ENCODE data around the gene SIPA1L3.
"Not testable (repeated sequence)": the region's sequence is repeated elsewhere in the genome, so short reads cannot be mapped to it uniquely, and the experiment has no call there.

SIPA1L3 gene

DNA sequence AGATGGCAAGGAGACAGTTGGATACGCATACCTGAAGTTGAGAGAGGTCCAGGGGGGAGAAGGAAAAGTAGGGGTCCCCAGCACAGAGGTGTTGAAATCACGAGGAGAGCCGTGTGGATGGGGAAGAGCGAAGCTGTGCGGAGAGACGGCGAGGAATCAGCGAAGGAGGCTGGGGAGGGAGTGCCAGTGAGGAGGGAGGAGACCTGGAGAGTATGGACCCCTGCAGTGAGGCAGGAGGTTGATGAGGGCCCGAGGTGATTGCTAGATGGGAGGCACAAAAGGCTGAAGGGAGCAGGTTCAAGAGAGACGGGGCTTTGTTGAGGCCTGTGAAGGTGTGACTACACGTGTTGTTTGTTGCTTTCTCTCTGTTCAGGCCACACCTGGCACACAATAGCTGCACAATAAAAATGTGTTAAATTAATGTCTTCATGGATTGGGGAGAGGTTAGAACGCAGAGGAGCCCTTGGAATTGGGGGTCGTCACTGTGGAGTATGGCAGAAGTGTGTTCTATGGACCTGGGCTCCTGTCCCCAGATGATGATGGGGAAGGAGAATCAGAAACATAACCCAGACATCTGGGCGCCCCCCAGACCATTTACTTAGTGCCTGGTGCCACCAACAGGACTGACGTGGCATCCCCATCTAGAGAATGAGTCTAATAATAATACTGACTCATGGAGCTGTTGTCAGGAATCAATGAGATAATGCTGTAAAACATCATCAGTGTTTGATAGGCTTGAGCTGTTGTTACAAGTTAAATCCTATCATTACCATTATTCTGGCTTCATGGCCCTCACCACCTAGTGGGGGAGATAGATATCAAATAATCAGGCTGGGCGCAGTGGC lies 137.5 kb downstream of the SIPA1L3 start:
- no peak for DNase-seq (ENCODE audit: low spot score)

- no peak for DNase-seq (ENCODE audit: low spot score)
These were observed 138.7 kb downstream of the SIPA1L3 start for GRCh38 chr19:38045554-38046253.

DNA sequence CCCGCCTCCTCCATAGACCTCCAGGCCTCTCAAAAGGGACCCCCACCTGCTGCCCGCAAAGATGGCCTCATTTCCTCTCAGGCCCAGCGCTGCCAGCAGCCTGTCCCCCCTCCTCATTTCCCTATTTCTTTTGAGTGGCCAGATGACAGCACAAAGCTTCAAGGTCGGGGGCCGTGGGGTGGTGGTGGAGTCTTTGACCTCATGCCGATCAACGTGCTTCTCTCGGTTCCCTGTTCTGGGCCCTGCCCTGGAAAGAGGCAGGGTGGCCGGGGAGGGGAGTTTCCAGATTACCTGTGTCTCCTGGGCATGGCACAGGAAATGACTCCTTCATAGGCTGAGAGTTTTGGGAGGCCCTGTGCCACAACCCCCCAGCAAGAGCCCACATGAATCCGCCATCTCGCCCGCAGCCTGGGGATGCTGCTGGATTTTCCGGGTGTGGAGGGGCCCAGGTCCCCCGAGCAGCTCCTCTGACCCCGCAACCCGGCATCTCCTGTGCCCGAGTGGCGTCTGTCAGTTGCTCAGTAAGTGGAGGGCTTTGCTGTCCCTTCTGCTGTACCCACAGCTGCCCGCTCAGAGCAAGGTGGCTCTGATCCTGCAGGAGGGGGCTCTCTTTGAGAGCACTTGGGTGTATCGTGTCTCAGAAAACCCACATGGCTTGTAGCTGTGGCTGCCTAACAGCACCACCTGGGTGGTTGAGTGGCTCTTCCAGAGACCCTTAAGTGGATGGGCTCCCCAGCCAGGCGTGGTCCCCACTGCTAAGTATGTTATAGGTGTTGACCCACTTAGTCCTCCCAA lies 139.4 kb downstream of the SIPA1L3 start:
- DNase-seq (ENCODE audit: low spot score): no peak

DNA sequence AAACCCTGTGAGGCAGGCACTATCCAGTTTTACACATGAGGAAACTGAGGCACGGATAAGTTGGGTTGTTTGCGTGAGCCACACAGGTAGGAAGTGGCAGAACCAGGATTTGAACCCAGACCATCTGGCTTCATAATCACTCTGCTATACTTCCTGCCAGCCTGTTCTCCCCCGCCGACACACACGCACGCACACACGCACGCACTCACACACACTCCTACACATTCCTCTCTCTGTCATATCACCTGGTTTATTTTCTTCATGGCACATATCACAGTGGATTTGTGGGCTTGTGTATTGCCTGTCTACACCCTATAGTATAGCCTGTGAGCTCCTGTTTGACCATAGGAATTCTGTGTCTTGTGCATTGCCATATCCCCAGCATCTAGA lies 140.0 kb downstream of the SIPA1L3 start:
- DNase-seq (ENCODE audit: low spot score): no peak

DNA sequence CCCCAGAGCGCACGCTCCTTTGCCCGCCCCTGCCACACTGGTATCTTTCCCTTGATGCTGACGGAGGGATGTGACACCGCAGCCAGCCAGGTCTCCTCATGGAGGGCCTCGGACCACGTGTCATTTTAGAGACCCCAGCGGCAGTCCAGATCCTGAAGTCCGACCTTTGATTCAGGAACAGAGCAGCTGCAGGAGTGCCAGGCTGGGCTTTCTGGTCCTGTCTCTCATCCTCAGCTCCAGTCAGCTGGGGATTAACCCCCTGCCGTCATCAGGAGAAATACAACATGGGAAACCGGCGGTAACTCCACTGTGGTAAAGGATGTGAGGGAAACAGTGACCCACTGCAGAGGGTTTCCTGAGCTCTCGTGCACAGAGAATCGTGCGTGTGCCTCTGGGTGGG lies 140.6 kb downstream of the SIPA1L3 start:
- DNase-seq (ENCODE audit: low spot score): no peak

DNA sequence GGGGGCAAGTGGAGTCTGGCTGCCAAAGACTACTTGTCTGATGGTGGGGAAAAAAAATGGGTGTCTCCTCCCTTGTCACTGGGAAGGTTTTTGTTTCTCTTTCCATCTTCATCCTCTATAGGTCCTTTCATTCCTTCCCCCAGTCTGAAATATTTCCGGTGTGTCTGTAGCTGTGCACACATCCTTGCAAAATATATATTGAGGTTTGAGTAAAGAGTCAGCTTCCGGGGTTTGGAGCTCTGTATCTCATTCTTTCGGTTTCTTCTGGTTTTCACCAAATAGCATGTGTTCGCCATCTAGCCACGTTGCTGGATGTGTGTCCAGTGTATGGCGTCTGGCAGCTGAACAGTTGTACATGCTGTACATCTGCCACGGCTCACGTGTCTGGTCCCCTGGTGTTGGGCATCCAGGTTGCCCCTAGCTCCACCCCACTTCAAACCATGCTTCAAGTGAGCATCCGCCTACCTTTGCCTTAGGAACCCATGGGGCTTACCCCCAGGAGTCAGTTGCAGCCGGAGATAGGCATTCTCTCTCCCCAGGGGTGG lies 142.2 kb downstream of the SIPA1L3 start:
- DNase-seq (ENCODE audit: low spot score): peak; percentile 74

- DNase-seq (ENCODE audit: low spot score): no peak
These were observed 148.0 kb downstream of the SIPA1L3 start for GRCh38 chr19:38055010-38055409.

DNA sequence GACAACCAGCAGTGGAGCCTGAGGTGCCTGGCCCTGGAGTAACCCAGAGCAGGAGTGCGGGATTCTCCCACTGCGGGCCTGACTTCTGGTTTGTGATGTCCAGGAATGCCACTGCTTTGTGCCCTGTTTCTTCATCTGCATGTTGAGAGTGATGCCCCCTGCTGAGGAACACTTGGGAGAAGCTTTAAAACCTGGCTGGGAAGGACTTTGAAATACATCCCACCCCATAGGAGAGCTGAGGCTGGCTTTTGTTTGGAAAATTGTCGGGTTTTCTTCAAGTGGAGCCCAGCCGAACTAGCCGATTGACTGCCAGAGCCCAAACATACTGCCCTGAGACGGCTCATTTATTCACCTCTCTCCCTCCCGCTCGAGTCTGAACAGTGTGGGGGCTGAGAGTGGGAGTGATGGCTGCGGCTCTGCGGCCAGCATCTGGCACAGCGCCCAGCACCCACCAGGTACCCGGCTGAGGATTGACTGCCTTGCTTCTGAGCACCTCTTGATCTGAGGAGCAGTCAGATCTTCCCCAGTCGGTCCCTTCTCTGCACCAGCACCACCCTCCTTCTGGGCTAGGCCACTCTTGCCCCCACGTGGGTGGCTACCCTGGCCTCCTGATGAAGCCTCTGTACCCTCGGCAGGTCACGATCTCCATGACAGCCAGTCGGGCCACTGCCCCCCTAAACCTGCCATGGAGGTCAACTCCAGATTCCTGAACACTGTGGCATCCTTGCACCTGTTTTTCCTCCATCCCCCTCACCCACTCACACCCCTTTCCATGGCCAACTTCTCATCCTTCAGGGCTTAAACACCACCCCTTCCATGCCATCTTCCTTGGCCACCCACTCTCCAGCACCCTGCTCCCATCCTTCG lies 148.9 kb downstream of the SIPA1L3 start:
- DNase-seq (ENCODE audit: low spot score): no peak

- no peak for DNase-seq (ENCODE audit: low spot score)
These were observed 149.6 kb downstream of the SIPA1L3 start for GRCh38 chr19:38056646-38057045.

GRCh38 chr19:38057959-38058690 lies 151.1 kb downstream of the SIPA1L3 start:
- no peak for DNase-seq (ENCODE audit: low spot score)

DNA sequence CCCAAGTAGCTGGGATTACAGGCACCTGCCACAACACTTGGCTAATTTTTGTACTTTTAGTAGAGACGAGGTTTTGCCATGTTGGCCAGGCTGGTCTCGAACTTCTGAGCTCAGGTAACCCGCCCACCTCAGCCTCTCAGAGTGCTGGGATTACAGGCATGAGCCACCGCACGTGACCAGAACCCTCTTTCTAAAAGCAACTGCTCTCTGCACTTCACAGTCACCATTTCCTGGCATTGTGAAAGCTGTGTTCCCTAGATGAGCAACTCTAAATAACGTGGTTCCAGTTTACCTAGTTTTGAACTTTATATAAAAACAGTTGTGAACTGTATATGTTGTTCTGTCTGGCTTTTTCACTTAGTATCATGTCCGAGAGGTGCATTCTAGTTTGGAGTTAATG lies 152.9 kb downstream of the SIPA1L3 start:
- DNase-seq (ENCODE audit: low spot score): no peak

GRCh38 chr19:38060331-38060730 lies 153.3 kb downstream of the SIPA1L3 start:
- DNase-seq (ENCODE audit: low spot score): no peak

GRCh38 chr19:38061294-38061693 lies 154.3 kb downstream of the SIPA1L3 start:
- DNase-seq (ENCODE audit: low spot score): no peak

GRCh38 chr19:38062959-38063761 lies 156.2 kb downstream of the SIPA1L3 start:
- no peak for DNase-seq (ENCODE audit: low spot score)

DNA sequence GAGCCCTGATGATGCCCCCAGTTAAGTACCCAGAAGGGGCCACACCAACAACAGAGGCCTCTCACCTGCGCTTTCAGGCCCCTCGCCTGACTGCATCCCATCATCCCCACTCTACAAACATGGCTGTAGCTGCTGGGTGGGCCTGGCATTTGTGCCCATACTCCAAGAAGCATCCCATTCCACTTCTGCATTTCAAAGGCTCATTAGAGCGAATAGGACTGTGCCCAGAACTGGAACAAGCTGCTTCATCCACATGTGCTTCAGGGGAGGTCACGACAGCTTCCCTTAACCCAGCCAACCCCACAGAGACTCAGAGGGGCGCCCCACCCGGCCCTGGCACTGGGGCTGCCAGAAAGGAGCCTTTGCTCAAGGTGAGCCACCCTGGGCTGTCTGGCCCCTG lies 156.9 kb downstream of the SIPA1L3 start:
- no peak for DNase-seq (ENCODE audit: low spot score)

DNA sequence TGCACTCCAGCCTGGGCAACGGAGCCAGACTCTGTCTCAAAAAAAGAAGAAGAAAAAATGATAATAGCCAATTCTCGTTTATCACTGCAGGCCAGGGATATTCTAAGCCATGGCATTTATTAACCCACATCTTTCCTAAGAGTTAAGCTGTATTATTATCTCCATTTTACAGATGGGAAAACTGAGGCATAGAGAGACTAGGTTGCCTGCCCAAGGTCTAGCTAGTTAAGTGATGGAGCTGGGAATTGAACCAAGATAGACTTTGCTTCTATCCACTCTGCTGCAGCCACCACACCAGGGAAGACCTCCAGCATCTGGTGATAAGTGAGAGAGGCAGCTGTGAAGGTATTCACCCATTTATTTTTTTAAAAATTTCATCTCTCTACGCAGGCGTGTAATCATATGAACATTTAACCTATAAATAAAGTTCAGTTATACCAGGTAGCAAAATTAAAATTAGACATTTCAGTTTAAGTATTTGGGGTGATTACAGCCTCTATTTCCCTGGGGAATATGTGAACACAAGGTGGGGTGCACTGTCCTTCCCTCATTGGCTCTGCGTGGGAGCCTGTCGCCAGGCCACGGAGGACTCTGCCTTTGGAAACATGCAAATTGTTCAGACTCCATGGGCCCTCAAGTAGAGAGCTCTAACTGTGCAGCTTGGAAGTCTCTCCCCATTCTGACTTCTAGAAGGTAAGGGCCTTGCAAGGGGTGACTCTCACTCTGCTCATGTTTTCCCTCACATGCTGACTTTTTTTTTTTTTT lies 157.8 kb downstream of the SIPA1L3 start:
- no peak for DNase-seq (ENCODE audit: low spot score)

GRCh38 chr19:38065775-38066174 lies 158.8 kb downstream of the SIPA1L3 start:
- DNase-seq (ENCODE audit: low spot score): not testable (repeated sequence)

- no peak for DNase-seq (ENCODE audit: low spot score)
These were observed 161.8 kb downstream of the SIPA1L3 start for GRCh38 chr19:38068826-38069225.

DNA sequence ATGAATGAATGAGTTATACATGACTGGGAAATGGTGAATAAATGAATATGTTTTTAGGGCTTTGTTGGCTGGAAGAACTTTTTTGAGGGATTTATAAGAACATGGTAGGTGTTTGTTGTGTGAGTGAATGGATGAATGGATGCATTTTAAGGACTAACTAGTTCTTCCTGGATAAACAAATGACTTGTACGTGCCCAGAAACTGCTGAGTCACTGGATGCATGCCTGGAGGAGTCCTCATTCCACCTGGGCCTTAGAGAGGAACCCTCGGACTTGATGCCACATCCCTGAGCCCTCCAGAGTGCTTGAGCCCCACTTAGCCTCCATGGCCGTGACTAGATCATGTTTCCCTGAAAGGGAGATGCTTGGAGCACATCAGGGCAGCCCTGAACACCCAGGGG lies 163.6 kb downstream of the SIPA1L3 start:
- DNase-seq (ENCODE audit: low spot score): no peak
